Mesenchymal stem cell (in vitro differentiated cells and primary cell): ENCODE data around the gene GFI1B. TPM values are rescaled to one million over a fixed set of nuclear protein-coding genes. Genes with fewer than 3 reads are reported as not detected.
A peak's percentile ranks its signal among the peaks of the same experiment; 100 is the strongest.
"Not testable (repeated sequence)": the region's sequence is repeated elsewhere in the genome, so short reads cannot be mapped to it uniquely, and the experiment has no call there.

Experiments used
- DNase-seq: peaks from one replicate; pipeline ENCODE4 v3.0.0-alpha.2; 2013
- H2AFZ ChIP-seq: one replicate; pipeline ENCODE4 v1.6.1; 2013; ENCODE audit warnings: low read depth, mild to moderate bottlenecking, control low read depth, inconsistent platforms, low read length, moderate library complexity
- H2AK5ac ChIP-seq: 2 replicates; pipeline ENCODE4 v1.6.1; 2013; ENCODE audit warnings: low read length, moderate library complexity, mild to moderate bottlenecking, inconsistent platforms; ENCODE audit not compliant: severe bottlenecking
- H2BK120ac ChIP-seq: one replicate; pipeline ENCODE4 v1.6.1; 2013; ENCODE audit warnings: low read depth, mild to moderate bottlenecking, inconsistent platforms, low read length, moderate library complexity
- H2BK12ac ChIP-seq, 2 experiments: one replicate each; pipeline ENCODE4 v1.6.1; 2013; ENCODE audit warnings: inconsistent platforms in 2 of 2, low read length in 2 of 2, mild to moderate bottlenecking in 2 of 2, moderate library complexity in 2 of 2, control low read depth in 1 of 2
- H2BK15ac ChIP-seq: one replicate; pipeline ENCODE4 v1.6.1; 2013; ENCODE audit warnings: mild to moderate bottlenecking, low read depth, inconsistent platforms; ENCODE audit not compliant: poor library complexity, severe bottlenecking
- H2BK5ac ChIP-seq: 2 replicates; pipeline ENCODE4 v1.6.1; 2013; ENCODE audit warnings: low read depth, mild to moderate bottlenecking, low read length, control low read depth, inconsistent platforms; ENCODE audit not compliant: poor library complexity, severe bottlenecking
- H3K14ac ChIP-seq, 2 experiments: one replicate each; pipeline ENCODE4 v1.6.1; 2013; ENCODE audit warnings: inconsistent platforms in 2 of 2, low read length in 2 of 2, control low read depth in 1 of 2, mild to moderate bottlenecking in 1 of 2, moderate library complexity in 1 of 2
- H3K18ac ChIP-seq, 2 experiments: one replicate each; pipeline ENCODE4 v1.6.1; 2013; ENCODE audit warnings: inconsistent platforms in 2 of 2, low read length in 2 of 2, control low read depth in 1 of 2, low read depth in 1 of 2, mild to moderate bottlenecking in 1 of 2
- H3K23ac ChIP-seq, 2 experiments: one replicate each; pipeline ENCODE4 v1.6.1; 2013; ENCODE audit warnings: inconsistent platforms in 2 of 2, low read length in 2 of 2, mild to moderate bottlenecking in 2 of 2, moderate library complexity in 2 of 2, control low read depth in 1 of 2
- H3K27ac ChIP-seq: 2 replicates; pipeline ENCODE4 v1.5.1; 2013; ENCODE audit warnings: mild to moderate bottlenecking, moderate library complexity, low read length, control low read depth, inconsistent platforms; ENCODE audit not compliant: poor library complexity, severe bottlenecking
- H3K27me3 ChIP-seq, 2 experiments: 2 replicates each; pipeline versions ENCODE4 v1.6.1 to v1.7.0; 2013; ENCODE audit warnings: low read length in 2 of 2, mild to moderate bottlenecking in 2 of 2, moderate library complexity in 2 of 2, control low read depth in 1 of 2, inconsistent platforms in 1 of 2; ENCODE audit not compliant: control insufficient read depth in 1 of 2, insufficient read depth in 1 of 2
- H3K36me3 ChIP-seq, 2 experiments: 2 replicates each; pipeline versions ENCODE4 v1.6.1 to v1.7.0; 2013; ENCODE audit warnings: low read length in 2 of 2, control low read depth in 1 of 2, inconsistent platforms in 1 of 2, low read depth in 1 of 2, mild to moderate bottlenecking in 1 of 2; ENCODE audit not compliant: insufficient read depth in 2 of 2, control insufficient read depth in 1 of 2
- H3K4ac ChIP-seq, 2 experiments: one replicate each; pipeline ENCODE4 v1.6.1; 2013; ENCODE audit warnings: inconsistent platforms in 2 of 2, low read length in 2 of 2, mild to moderate bottlenecking in 2 of 2, moderate library complexity in 2 of 2, control low read depth in 1 of 2, low read depth in 1 of 2
- H3K4me1 ChIP-seq: 2 replicates; pipeline ENCODE4 v1.6.1; 2013; ENCODE audit warnings: low read depth, low read length, control low read depth; ENCODE audit not compliant: control insufficient read depth, insufficient read depth
- H3K4me2 ChIP-seq: 2 replicates; pipeline ENCODE4 v1.6.1; 2013; ENCODE audit warnings: low read length, mild to moderate bottlenecking, inconsistent platforms; ENCODE audit not compliant: poor library complexity, severe bottlenecking
- H3K4me3 ChIP-seq, 2 experiments: 2 replicates each; pipeline versions ENCODE4 v1.5.1 to v1.7.0; 2013; ENCODE audit warnings: low read length in 2 of 2, mild to moderate bottlenecking in 2 of 2, control low read depth in 1 of 2, low read depth in 1 of 2; ENCODE audit not compliant: insufficient read depth in 1 of 2
- H3K79me1 ChIP-seq: replicated peaks from 2 replicates; pipeline ENCODE4 v1.6.1; 2013; ENCODE audit warnings: mild to moderate bottlenecking, control low read depth, low read length, inconsistent platforms; ENCODE audit not compliant: poor library complexity, severe bottlenecking
- H3K9ac ChIP-seq: 2 replicates; pipeline ENCODE4 v1.7.0; 2013; ENCODE audit warnings: mild to moderate bottlenecking, low read length, moderate library complexity
- H3K9me3 ChIP-seq: 2 replicates; pipeline ENCODE4 v1.7.0; 2013; ENCODE audit warnings: mild to moderate bottlenecking, low read length; ENCODE audit not compliant: control insufficient read depth
- H4K8ac ChIP-seq: one replicate; pipeline ENCODE4 v1.6.1; 2013; ENCODE audit warnings: inconsistent platforms, mild to moderate bottlenecking, low read length, moderate library complexity
- H4K91ac ChIP-seq: one replicate; pipeline ENCODE4 v1.6.1; 2013; ENCODE audit warnings: mild to moderate bottlenecking, low read length, inconsistent platforms
- WGBS: methylation state at CpG from one replicate; pipeline ENCODE4 v1.1.7; 2013; ENCODE audit warnings: mixed read lengths; 5-methylcytosine and 5-hydroxymethylcytosine counted together
- small RNA-seq: library from polyadenylated mRNA; stranded (forward); fragments of <200 nt; extraction: miRNeasy Mini kit (QIAGEN cat#:217004); gene quantifications from one replicate; pipeline ENCODE3, GENCODE V24; 2013; ENCODE audit warnings: low read depth

Gene GFI1B

DNA sequence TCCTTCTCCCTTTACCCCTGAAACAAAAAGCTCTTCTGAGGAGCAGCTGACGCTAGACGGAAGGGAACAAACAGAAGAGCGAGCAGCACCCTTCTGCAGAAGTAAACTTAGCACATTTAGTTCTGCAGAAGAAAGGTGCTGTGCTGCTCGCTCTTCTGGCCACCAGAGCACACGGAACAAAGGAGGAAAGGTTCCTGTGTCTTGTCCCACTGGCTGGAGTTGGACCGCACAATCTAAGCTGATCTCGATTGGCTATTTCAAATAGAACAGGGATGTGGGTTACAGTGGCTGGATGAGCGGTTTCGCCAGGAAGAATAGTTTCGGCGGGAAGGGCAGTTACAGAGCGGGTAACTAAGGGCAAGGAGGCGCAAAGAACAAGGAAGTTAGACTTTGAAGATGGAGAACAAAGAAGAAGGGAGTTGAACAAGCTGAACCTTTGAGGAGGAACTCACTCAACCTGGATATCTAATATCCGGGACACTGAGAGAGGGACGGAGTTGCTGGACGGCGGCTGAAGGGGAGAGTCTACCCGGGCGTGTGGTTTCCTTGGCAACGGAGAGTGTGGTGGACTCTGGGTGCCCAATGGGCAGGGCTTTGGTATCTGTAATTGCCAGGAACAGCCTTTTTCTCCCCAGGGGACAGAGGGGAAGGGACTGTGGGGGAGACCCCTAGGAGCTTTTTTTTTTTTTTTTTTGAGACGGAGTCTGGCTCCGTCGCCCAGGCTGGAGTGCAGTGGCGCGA, 59.5 kb downstream of the GFI1B start:
- Histone ChIP-seq H3K23ac (no peak overlapping the region), H3K27ac (no peak overlapping the region), H2BK12ac (no peak overlapping the region), H3K4me3 (no peak overlapping the region), H3K9ac (no peak overlapping the region), H2AFZ (no peak overlapping the region), H3K36me3 (peaks cover 12 to 30% of the 10 kb centered on the region in 2 experiments), H3K4me1 (no peaks in the 10 kb centered on the region), H3K14ac (no peak overlapping the region), H3K4ac (no peak overlapping the region), H3K79me1 (peaks cover 55% of the 10 kb centered on the region), H3K27me3 (no peaks in the 10 kb centered on the region), H4K8ac (no peak overlapping the region), H2AK5ac (no peak overlapping the region), H4K91ac (no peak overlapping the region), H2BK5ac (no peak overlapping the region), H3K18ac (no peak overlapping the region), H3K9me3 (no peaks in the 10 kb centered on the region), H2BK120ac (no peak overlapping the region), H3K4me2 (no peak overlapping the region), H2BK15ac (no peak overlapping the region)
- WGBS, result 96% methylated on average over 21 of the region's 25 CpGs
- DNase-seq, result no peak

GRCh38 chr9:133040892-133041479, 62.5 kb downstream of the GFI1B start:
- H3K9me3 ChIP-seq, H2AFZ ChIP-seq, H3K4me2 ChIP-seq, H3K14ac ChIP-seq, H2BK15ac ChIP-seq, H3K23ac ChIP-seq, H3K27ac ChIP-seq, H2BK5ac ChIP-seq, H3K4me3 ChIP-seq, H4K8ac ChIP-seq, H2BK120ac ChIP-seq, H3K27me3 ChIP-seq, H2AK5ac ChIP-seq, H3K9ac ChIP-seq, H3K4me1 ChIP-seq, H2BK12ac ChIP-seq, H3K18ac ChIP-seq, H4K91ac ChIP-seq, H3K4ac ChIP-seq: not testable (repeated sequence)
- DNase-seq, result peak; percentile 61
- Histone ChIP-seq H3K79me1 (peaks cover 60% of the 10 kb centered on the region), H3K36me3 (peaks cover 42 to 52% of the 10 kb centered on the region in 2 experiments)
- WGBS, result 88% methylated on average over 11 of the region's 12 CpGs

Small RNA genes lying within 50 kb of the gene (small RNA-seq; reads per million reads assigned to genes)
- gene AL593851.1 (not detected), gene MIR548AW (0.86 reads per million), gene RNU7-21P (not detected)
